B cell (primary cell): Measurements from ENCODE around the gene ZNF438. TPM values are rescaled to one million over a fixed set of nuclear protein-coding genes. Genes with fewer than 3 reads are reported as not detected.

Source experiments
- ATAC-seq: fragments of 200-7000 bp; cut with Tn5 transposase; one replicate; pipeline ENCODE4 v1.10.0; 2021; ENCODE audit warnings: low read depth, mild to moderate bottlenecking, moderate number of reproducible peaks, moderate library complexity
- CTCF ChIA-PET: fragments of 350-600 bp; sonication (Branson Sonifier 250); formaldehyde crosslinking; loops from one replicate; lab custom pipeline; 2021; ENCODE audit warnings: antibody characterized with exemption, inconsistent platforms; lab: Charles Lee
- POLR2A ChIA-PET: fragments of 350-600 bp; sonication (Branson Sonifier 250); formaldehyde crosslinking; loops from one replicate; lab custom pipeline; 2021; ENCODE audit warnings: antibody characterized with exemption; lab: Charles Lee
- DNase-seq: peaks from one replicate; pipeline ENCODE4 v3.0.0; 2013
- H2AFZ ChIP-seq: 2 replicates; pipeline ENCODE4 v1.6.1; 2012; ENCODE audit warnings: mild to moderate bottlenecking, low read depth, low read length; ENCODE audit not compliant: insufficient read depth, poor library complexity, severe bottlenecking
- H3K27ac ChIP-seq, 2 donors: 1 replicate in 1 of 2; 2 replicates in 1 of 2; pipeline ENCODE4 v1.5.1; 2012 to 2013; ENCODE audit warnings: low read length in 2 of 2, mild to moderate bottlenecking in 2 of 2, moderate library complexity in 1 of 2
- H3K27me3 ChIP-seq, 4 experiments: fragments of 200-600 bp in 1 of 4; sonication (generic) in 1 of 4; replicated peaks in 1 of 4; 1 replicate in 2 of 4; 2 replicates in 2 of 4; pipeline versions ENCODE4 v1.6.1 to v1.7.0; 2013 to 2016; ENCODE audit warnings: low read length in 3 of 4, mild to moderate bottlenecking in 2 of 4, mixed read lengths in 1 of 4, moderate library complexity in 1 of 4; ENCODE audit not compliant: insufficient read depth in 4 of 4, control insufficient read depth in 3 of 4; ENCODE audit errors: control extremely low read depth in 1 of 4
- H3K36me3 ChIP-seq, 2 experiments: replicated peaks in 1 of 2; 1 replicate in 1 of 2; 2 replicates in 1 of 2; pipeline versions ENCODE4 v1.6.1 to v1.7.1; 2013; ENCODE audit warnings: low read length in 1 of 2; ENCODE audit not compliant: insufficient read depth in 2 of 2, control insufficient read depth in 1 of 2; ENCODE audit errors: control extremely low read depth in 1 of 2, extremely low read depth in 1 of 2
- H3K4me1 ChIP-seq, 2 donors: fragments of 200-600 bp in 1 of 2; sonication (generic) in 1 of 2; 1 replicate in 1 of 2; 2 replicates in 1 of 2; pipeline versions ENCODE4 v1.5.1 to v1.6.1; 2013 to 2017; ENCODE audit warnings: low read length in 2 of 2; ENCODE audit not compliant: control insufficient read depth in 2 of 2, insufficient read depth in 2 of 2
- H3K4me2 ChIP-seq: replicated peaks from 2 replicates; pipeline ENCODE3; 2012; ENCODE audit warnings: mild to moderate bottlenecking, low read depth, low read length; ENCODE audit not compliant: poor library complexity, severe bottlenecking
- H3K4me3 ChIP-seq, 5 experiments: fragments of 200-600 bp in 1 of 5; sonication (generic) in 1 of 5; 1 replicate in 3 of 5; 2 replicates in 2 of 5; pipeline versions ENCODE4 v1.5.1 to v1.7.0; 2011 to 2016; ENCODE audit warnings: low read length in 4 of 5, mild to moderate bottlenecking in 4 of 5, low read depth in 2 of 5, control low read depth in 1 of 5, moderate library complexity in 1 of 5; ENCODE audit not compliant: insufficient read depth in 1 of 5; ENCODE audit errors: control extremely low read depth in 1 of 5, extremely low read depth in 1 of 5
- H3K79me2 ChIP-seq: fragments of 200-600 bp; sonication (generic); one replicate; pipeline ENCODE4 v1.6.0; 2016; ENCODE audit warnings: low read length; ENCODE audit not compliant: control insufficient read depth, insufficient read depth
- H3K9ac ChIP-seq: fragments of 200-600 bp; sonication (generic); 2 replicates; pipeline ENCODE4 v1.6.1; 2017; ENCODE audit warnings: mild to moderate bottlenecking, low read length, moderate library complexity
- H3K9me3 ChIP-seq, 3 donors: one replicate each; pipeline versions ENCODE4 v1.6.1 to v1.7.1; 2013; ENCODE audit warnings: low read length in 2 of 3; ENCODE audit not compliant: control insufficient read depth in 2 of 3, insufficient read depth in 1 of 3; ENCODE audit errors: control extremely low read depth in 1 of 3
- H4K20me1 ChIP-seq: 2 replicates; pipeline ENCODE4 v1.6.0; 2012; ENCODE audit warnings: mild to moderate bottlenecking, low read length; ENCODE audit not compliant: insufficient read depth, control insufficient read depth, poor library complexity, severe bottlenecking
- H3K27ac Mint-ChIP-seq: one replicate; pipeline ENCODE4 v1.8.0; 2021; ENCODE audit warnings: mixed read lengths
- H3K27me3 Mint-ChIP-seq: one replicate; pipeline ENCODE4 v1.8.0; 2021; ENCODE audit warnings: mixed read lengths
- H3K4me1 Mint-ChIP-seq: one replicate; pipeline ENCODE4 v1.8.0; 2021; ENCODE audit warnings: mixed read lengths
- H3K4me3 Mint-ChIP-seq: one replicate; pipeline ENCODE4 v1.8.0; 2021; ENCODE audit warnings: mixed read lengths
- H3K9me3 Mint-ChIP-seq: one replicate; pipeline ENCODE4 v1.8.0; 2022; ENCODE audit warnings: mixed read lengths; ENCODE audit not compliant: insufficient read depth
- CTCF ChIP-seq: fragments of 200-600 bp; IDR thresholded peaks from one replicate; pipeline ENCODE4 v1.8.0; 2022; ENCODE audit warnings: antibody characterized with exemption, mild to moderate bottlenecking
- EZH2 ChIP-seq: IDR thresholded peaks from 2 replicates; pipeline ENCODE4 v1.6.1; 2012; ENCODE audit warnings: borderline replicate concordance, low read depth, mild to moderate bottlenecking, moderate library complexity, low read length; ENCODE audit not compliant: insufficient read depth, poor library complexity, severe bottlenecking
- WGBS: methylation state at CpG from one replicate; pipeline ENCODE4 v1.1.5; 2013; ENCODE audit warnings: missing lambda C conversion rate; ENCODE audit not compliant: insufficient coverage; 5-methylcytosine and 5-hydroxymethylcytosine counted together
- intact Hi-C: fragments of 100-400 bp; cut with micrococcal nuclease; formaldehyde crosslinking; loops from one replicate; pipeline ENCODE4 v1.10.0; 2022
- polyA plus RNA-seq: library from polyadenylated mRNA; depleted of rRNA; stranded (reverse); fragments of >200 nt; gene quantifications from 2 replicates; pipeline ENCODE4 v1.2.3, GENCODE V29; 2012
- total RNA-seq, 2 donors: library from RNA; stranded (reverse); fragments of 120-200 nt in 1 of 2; gene quantifications; 1 replicate in 1 of 2; 2 replicates in 1 of 2; pipeline versions ENCODE4 v1.2.3 to v1.2.4, GENCODE V29; 2013 to 2022

Gene ZNF438
- total and polyA plus RNA-seq, 2 donors (not counting 1 experiment from before 2014, with no cell fraction given), result 2.0 to 3.7 TPM

- Mint-ChIP-seq H3K4me1 (peaks cover 9% of the 10 kb centered on the region), H3K4me3 (peak overlapping the region; percentile 94), H3K27ac (peak overlapping the region; percentile 37), H3K27me3 (no peaks in the 10 kb centered on the region), H3K9me3 (no peaks in the 10 kb centered on the region)
- ChIA-PET CTCF (no interaction called here), POLR2A (no interaction called here)
- Histone ChIP-seq H2AFZ (peak overlapping the region; percentile 98), H3K27ac (no peak overlapping the region), H3K4me1 (peaks cover 7 to 16% of the 10 kb centered on the region in 2 donors), H3K27me3 (no peaks in the 10 kb centered on the region), H3K4me3 (no peak overlapping the region), H3K9ac (no peak overlapping the region), H3K9me3 (no peaks in the 10 kb centered on the region), H4K20me1 (no peaks in the 10 kb centered on the region), H3K4me2 (peak overlapping the region; percentile 98), H3K79me2 (peaks cover 16% of the 10 kb centered on the region), H3K36me3 (no peaks in the 10 kb centered on the region)
- intact Hi-C loops, result loop anchor here (2.0 to 10.0 kb wide), 5 partner anchors 328 to 1412 kb away; partner anchors contain the start of genes ARHGAP12 and CCDC7
- TF ChIP-seq EZH2 (no peak), CTCF (no peak)
- WGBS, result 72% methylated on average over 2 of the region's 6 CpGs
- ATAC-seq (no peak), DNase-seq (no peak)
These were observed 1.5 kb upstream of the ZNF438 start for GRCh38 chr10:31033147-31033546.

- Histone ChIP-seq H3K9ac (peak overlapping the region; percentile 79), H3K27me3 (no peaks in the 10 kb centered on the region), H2AFZ (peak overlapping the region; percentile 98), H3K36me3 (no peaks in the 10 kb centered on the region), H3K9me3 (no peaks in the 10 kb centered on the region), H3K4me3 (peak overlapping the region; percentile 61 to 88 (median 76)), H3K4me1 (peaks cover 7 to 16% of the 10 kb centered on the region in 2 donors), H4K20me1 (no peaks in the 10 kb centered on the region), H3K27ac (peak overlapping the region; percentile 99), H3K4me2 (peak overlapping the region; percentile 98), H3K79me2 (peaks cover 21% of the 10 kb centered on the region)
- 17% methylated on average over 43 of the region's 51 CpGs for WGBS
- H3K4me3 Mint-ChIP-seq, result peak overlapping the region; percentile 94
- no peaks in the 10 kb centered on the region for H3K9me3 Mint-ChIP-seq
- H3K4me1 Mint-ChIP-seq, result peaks cover 9% of the 10 kb centered on the region
- ATAC-seq (peak; percentile 81), DNase-seq (peak; percentile 95)
- no peaks in the 10 kb centered on the region for H3K27me3 Mint-ChIP-seq
- CTCF ChIA-PET, result interaction anchor here (0.7 to 2.8 kb wide), 17 partner anchors 10 to 829 kb away, joined by 3 to 9 read pairs (median 3); no protein-coding TSS in a partner anchor
- POLR2A ChIA-PET, result interaction anchor here (0.7 to 1.5 kb wide), 3 partner anchors 101 to 338 kb away, joined by 5 to 11 read pairs (median 9); no protein-coding TSS in a partner anchor
- no peak for TF ChIP-seq EZH2
- no peak for TF ChIP-seq CTCF
- H3K27ac Mint-ChIP-seq, result peak overlapping the region; percentile 99
- intact Hi-C loops, result loop anchor here (1.0 to 10.0 kb wide), 7 partner anchors 102 to 1412 kb away; partner anchors contain the start of genes ARHGAP12 and CCDC7
These were observed 830 bp upstream of the ZNF438 start for GRCh38 chr10:31032258-31033132.
